Measurements from ENCODE around the gene CADPS. TPM values are rescaled to one million over a fixed set of nuclear protein-coding genes. Genes with fewer than 3 reads are reported as not detected.
A peak's percentile ranks its signal among the peaks of the same experiment; 100 is the strongest.

Gene CADPS
- polyA plus RNA-seq, 1 donor (not counting 4 experiments of a cell fraction or from before 2014, with no cell fraction given) = not detected

DNA sequence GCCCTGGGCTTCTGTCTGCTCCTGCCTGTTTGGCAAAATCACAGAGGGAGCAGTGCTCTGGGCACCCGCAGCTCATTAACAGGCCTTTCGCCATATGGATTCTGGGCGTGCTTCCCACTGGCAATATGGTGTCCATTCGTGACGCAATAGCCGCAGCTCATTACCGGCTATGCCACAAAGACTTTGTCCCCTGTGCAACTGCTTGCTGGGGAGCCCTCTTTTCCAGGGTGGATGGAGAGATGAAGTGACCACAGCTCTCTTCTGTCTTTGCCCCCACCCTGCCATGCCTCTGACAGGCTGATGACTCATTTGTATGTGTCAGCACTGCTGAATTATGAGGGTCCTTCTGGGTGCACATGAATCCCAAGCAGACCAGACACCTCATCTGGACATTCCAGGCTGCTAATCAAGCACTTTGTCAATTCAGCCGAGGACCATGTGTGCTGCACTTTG, 287.6 kb downstream of the CADPS start:
- no peaks in the 10 kb centered on the region for H3K9me3 ChIP-seq (ENCODE audit: control insufficient read depth, low read depth, low read length)
- H3K4me1 ChIP-seq (ENCODE audit: control insufficient read depth, extremely low read depth, insufficient read depth, low read length) = peaks cover 25% of the 10 kb centered on the region
- no peak overlapping the region for H2AFZ ChIP-seq (ENCODE audit: control insufficient read depth, low read length)
- H3K4me3 ChIP-seq (ENCODE audit: control insufficient read depth in 2 of 3, extremely low read depth in 1 of 3, insufficient read depth in 2 of 3, low read depth in 1 of 3, low read length in 3 of 3) = no peak overlapping the region
- peak; percentile 84 for FAIRE-seq
- no peaks in the 10 kb centered on the region for H3K36me3 ChIP-seq (ENCODE audit: control insufficient read depth in 2 of 2, extremely low read depth in 1 of 2, insufficient read depth in 2 of 2, low read length in 2 of 2)
- no peaks in the 10 kb centered on the region for H3K79me2 ChIP-seq (ENCODE audit: control insufficient read depth, insufficient read depth, low read length)
- peak; percentile 65 for DNase-seq (ENCODE audit: low read depth, low spot score)
- dilution Hi-C loops (cut with MboI; ENCODE audit: extremely low pct_ligation_motif_present, low sequenced_read_pairs) = no loop called here
- no peaks in the 10 kb centered on the region for H4K20me1 ChIP-seq (ENCODE audit: control insufficient read depth, extremely low read depth, insufficient read depth, low read length)
- H3K9me1 ChIP-seq (ENCODE audit: control insufficient read depth, extremely low read depth, insufficient read depth, low read length) = no peaks in the 10 kb centered on the region
- H3K4me2 ChIP-seq (ENCODE audit: control insufficient read depth, extremely low read depth, insufficient read depth, low read depth, low read length) = peak overlapping the region; percentile 54
- no peak overlapping the region for H3K9ac ChIP-seq (ENCODE audit: control insufficient read depth, extremely low read depth, insufficient read depth, low read length)
- no peaks in the 10 kb centered on the region for H3K27me3 ChIP-seq (ENCODE audit: control insufficient read depth, extremely low read depth, insufficient read depth, low read length)
- TF ChIP-seq EZH2 (IDR thresholded peaks at IDR 0.05; ENCODE audit: low read length) (no peak), CTCF (optimal IDR thresholded peaks at IDR 0.05 in 1 of 3, IDR thresholded peaks at IDR 0.05 in 1 of 3, conservative IDR thresholded peaks at IDR 0.05 in 1 of 3; ENCODE audit: extremely low read depth in 1 of 3, insufficient read depth in 2 of 3, low read length in 3 of 3) (no peak)
- peak overlapping the region; percentile 64 for H3K27ac ChIP-seq (ENCODE audit: control insufficient read depth, insufficient read depth, low read length)

- no peak overlapping the region for H2AFZ ChIP-seq (ENCODE audit: control insufficient read depth, low read length)
- H3K9me3 ChIP-seq (ENCODE audit: control insufficient read depth, low read depth, low read length) = no peaks in the 10 kb centered on the region
- TF ChIP-seq CTCF (optimal IDR thresholded peaks at IDR 0.05 in 1 of 3, IDR thresholded peaks at IDR 0.05 in 1 of 3, conservative IDR thresholded peaks at IDR 0.05 in 1 of 3; ENCODE audit: extremely low read depth in 1 of 3, insufficient read depth in 2 of 3, low read length in 3 of 3) = no peak
- no peak for TF ChIP-seq EZH2 (IDR thresholded peaks at IDR 0.05; ENCODE audit: low read length)
- DNase-seq (ENCODE audit: low read depth, low spot score) (no peak), FAIRE-seq (peak; percentile 68)
- H4K20me1 ChIP-seq (ENCODE audit: control insufficient read depth, extremely low read depth, insufficient read depth, low read length) = no peaks in the 10 kb centered on the region
- peaks cover 25% of the 10 kb centered on the region for H3K4me1 ChIP-seq (ENCODE audit: control insufficient read depth, extremely low read depth, insufficient read depth, low read length)
- no peaks in the 10 kb centered on the region for H3K27me3 ChIP-seq (ENCODE audit: control insufficient read depth, extremely low read depth, insufficient read depth, low read length)
- H3K9me1 ChIP-seq (ENCODE audit: control insufficient read depth, extremely low read depth, insufficient read depth, low read length) = no peaks in the 10 kb centered on the region
- H3K4me2 ChIP-seq (ENCODE audit: control insufficient read depth, extremely low read depth, insufficient read depth, low read depth, low read length) = peak overlapping the region; percentile 54
- H3K9ac ChIP-seq (ENCODE audit: control insufficient read depth, extremely low read depth, insufficient read depth, low read length) = no peak overlapping the region
- H3K27ac ChIP-seq (ENCODE audit: control insufficient read depth, insufficient read depth, low read length) = peak overlapping the region; percentile 64
- H3K4me3 ChIP-seq (ENCODE audit: control insufficient read depth in 2 of 3, extremely low read depth in 1 of 3, insufficient read depth in 2 of 3, low read depth in 1 of 3, low read length in 3 of 3) = no peak overlapping the region
- no peaks in the 10 kb centered on the region for H3K79me2 ChIP-seq (ENCODE audit: control insufficient read depth, insufficient read depth, low read length)
- dilution Hi-C loops (cut with MboI; ENCODE audit: extremely low pct_ligation_motif_present, low sequenced_read_pairs) = no loop called here
- no peaks in the 10 kb centered on the region for H3K36me3 ChIP-seq (ENCODE audit: control insufficient read depth in 2 of 2, extremely low read depth in 1 of 2, insufficient read depth in 2 of 2, low read length in 2 of 2)
These were observed 288.0 kb downstream of the CADPS start for GRCh38 chr3:62587169-62587568.
